ENCODE data around the gene RAPGEF5. TPM values are rescaled to one million over a fixed set of nuclear protein-coding genes. Genes with fewer than 3 reads are reported as not detected.

RAPGEF5 gene
- total RNA-seq, 4 donors from 2014 or later: 7.4 to 16.2 (median 12.1) TPM

DNA sequence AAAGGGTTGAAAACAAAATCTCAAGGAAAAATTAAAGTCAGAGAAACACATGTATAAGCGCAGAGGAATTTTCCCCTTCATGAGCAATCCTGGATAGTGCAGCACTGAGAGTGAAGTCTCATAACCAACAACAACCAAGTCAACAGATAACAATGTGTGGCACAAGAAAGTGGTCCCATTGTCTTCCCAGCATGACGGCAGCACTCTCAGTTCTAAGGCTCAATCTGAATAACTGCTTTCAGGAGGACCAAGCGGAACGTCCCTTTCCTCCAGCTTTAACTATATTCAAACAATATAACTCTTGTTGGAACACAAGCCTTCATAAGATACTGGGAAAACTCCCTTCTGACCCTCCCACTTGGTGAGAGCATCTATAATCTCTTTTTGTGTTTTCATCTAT, 137.9 kb downstream of the RAPGEF5 start:
- DNase-seq: no peak
- in situ Hi-C loops (cut with MboI; ENCODE audit: low sequenced_read_pairs in 4 of 4): no loop called here
- peak in 1 of 2 donors; percentile 13 for TF ChIP-seq POLR2A (IDR thresholded peaks at IDR 0.05)
- TF ChIP-seq CTCF (IDR thresholded peaks at IDR 0.05 in 4 of 5, conservative IDR thresholded peaks at IDR 0.05 in 1 of 5): no peak
- Histone ChIP-seq H3K4me1 (no peaks in the 10 kb centered on the region), H3K27me3 (no peaks in the 10 kb centered on the region), H3K36me3 (no peaks in the 10 kb centered on the region), H3K9me3 (no peaks in the 10 kb centered on the region), H3K27ac (peak overlapping the region; percentile 64 to 72 (median 68)), H3K4me3 (peak overlapping the region; percentile 28 to 53 (median 46))
- peak in 1 of 2 donors; percentile 49 for ATAC-seq
- intact Hi-C loops (cut with DNase I; ENCODE audit: low total_unique reads): no loop called here

DNA sequence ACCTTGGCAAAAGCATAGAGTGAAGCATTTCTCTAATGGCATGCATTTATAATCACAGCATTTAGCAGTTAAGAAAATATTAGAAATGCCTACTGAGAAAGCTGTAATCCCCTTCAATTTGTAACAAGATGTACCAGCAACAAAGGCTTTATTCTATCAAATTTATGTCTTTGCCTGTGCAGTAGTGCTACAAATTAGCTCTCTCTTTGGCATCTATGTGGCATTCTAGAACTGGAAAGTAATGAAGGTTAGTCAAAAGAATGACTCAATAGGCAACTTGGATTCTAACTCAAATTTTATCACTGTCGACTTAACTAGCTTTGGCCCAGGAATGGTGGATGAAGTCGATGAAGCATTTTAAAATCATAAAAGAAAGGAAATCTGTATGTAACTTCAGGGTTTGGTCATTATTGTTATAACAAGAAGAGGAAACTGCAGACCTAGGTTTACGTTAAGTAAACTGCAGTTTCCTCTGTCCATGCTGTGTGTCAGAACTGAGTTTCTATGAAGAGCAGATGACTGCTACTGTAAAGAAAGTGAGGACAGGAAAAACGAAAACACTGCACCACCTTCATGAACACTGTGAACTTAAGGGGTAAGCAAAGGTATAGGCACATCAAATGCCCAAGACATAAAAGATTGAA, 140.0 kb downstream of the RAPGEF5 start:
- intact Hi-C loops (cut with DNase I; ENCODE audit: low total_unique reads): no loop called here
- ATAC-seq: no peak
- peak overlapping the region; percentile 27 to 53 (median 35) for H3K4me3 ChIP-seq

GRCh38 chr7:22216309-22216708, 140.6 kb downstream of the RAPGEF5 start:
- ATAC-seq: no peak
- intact Hi-C loops (cut with DNase I; ENCODE audit: low total_unique reads) (no loop called here), in situ Hi-C loops (cut with MboI; ENCODE audit: low sequenced_read_pairs in 4 of 4) (no loop called here)

More for the DNA sequence above, 140.0 kb downstream of the RAPGEF5 start:
- Histone ChIP-seq H3K36me3 (no peaks in the 10 kb centered on the region), H3K27ac (peak overlapping the region in 3 of 4 donors; percentile 66 to 72 (median 71)), H3K9me3 (no peaks in the 10 kb centered on the region), H3K4me1 (no peaks in the 10 kb centered on the region), H3K27me3 (no peaks in the 10 kb centered on the region)
- no peak for DNase-seq
- TF ChIP-seq CTCF (IDR thresholded peaks at IDR 0.05 in 4 of 5, conservative IDR thresholded peaks at IDR 0.05 in 1 of 5): no peak
- no peak for TF ChIP-seq POLR2A (IDR thresholded peaks at IDR 0.05)
- in situ Hi-C loops (cut with MboI; ENCODE audit: low sequenced_read_pairs in 4 of 4): no loop called here

DNA sequence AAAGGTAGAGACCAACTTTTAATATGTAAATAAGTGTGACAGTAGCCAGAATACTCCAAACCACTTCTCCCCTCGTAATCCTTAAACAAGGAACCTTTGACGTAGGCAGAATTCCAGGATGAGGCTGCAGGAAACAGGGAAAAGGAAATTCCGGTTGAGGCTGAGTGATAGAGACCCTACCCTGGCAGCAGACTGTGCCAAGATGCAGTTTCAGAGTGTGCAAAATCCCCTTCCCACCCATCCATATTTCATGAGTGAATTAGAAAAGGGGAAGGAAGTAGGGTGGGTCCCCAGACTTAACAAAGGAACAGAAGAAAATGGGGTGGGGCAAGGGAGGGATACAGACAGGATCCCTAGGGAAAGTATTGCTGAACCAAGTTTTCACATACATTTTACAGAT, 143.0 kb downstream of the RAPGEF5 start:
- TF ChIP-seq POLR2A (IDR thresholded peaks at IDR 0.05) (no peak), CTCF (IDR thresholded peaks at IDR 0.05 in 4 of 5, conservative IDR thresholded peaks at IDR 0.05 in 1 of 5) (no peak)
- intact Hi-C loops (cut with DNase I; ENCODE audit: low total_unique reads) (no loop called here), in situ Hi-C loops (cut with MboI; ENCODE audit: low sequenced_read_pairs in 4 of 4) (no loop called here)
- DNase-seq (no peak), ATAC-seq (peak in 1 of 2 donors; percentile 13)
- Histone ChIP-seq H3K27me3 (no peaks in the 10 kb centered on the region), H3K4me1 (peaks cover 0 to 5% of the 10 kb centered on the region in 2 donors), H3K36me3 (no peaks in the 10 kb centered on the region), H3K4me3 (no peak overlapping the region), H3K9me3 (no peaks in the 10 kb centered on the region), H3K27ac (peak overlapping the region; percentile 21 to 72 (median 57))

More at GRCh38 chr7:22216309-22216708, 140.6 kb downstream of the RAPGEF5 start:
- H3K27ac ChIP-seq: peak overlapping the region in 3 of 4 donors; percentile 66 to 72 (median 71)
- TF ChIP-seq POLR2A (IDR thresholded peaks at IDR 0.05) (no peak), CTCF (IDR thresholded peaks at IDR 0.05 in 4 of 5, conservative IDR thresholded peaks at IDR 0.05 in 1 of 5) (no peak)
- H3K4me1 ChIP-seq: peaks cover 0 to under 1% of the 10 kb centered on the region in 2 donors
- no peak for DNase-seq
- H3K9me3 ChIP-seq: no peaks in the 10 kb centered on the region
- H3K27me3 ChIP-seq: no peaks in the 10 kb centered on the region
- peak overlapping the region in 3 of 4 donors; percentile 27 to 53 (median 28) for H3K4me3 ChIP-seq
- H3K36me3 ChIP-seq: no peaks in the 10 kb centered on the region

Measured in gastrocnemius medialis (tissue), 4 donors.